Stomach (tissue), 4 donors: ENCODE data around the gene FBRSL1.

ENCODE experiments used
- CTCF ChIP-seq, 7 experiments: fragments of 450-650 bp in 4 of 7; fragments of 200-600 bp in 3 of 7; sonication (generic) in 3 of 7; IDR thresholded peaks; one replicate each; pipeline ENCODE4 v1.5.1; 2016 to 2019; ENCODE audit warnings: antibody characterized with exemption in 7 of 7, control low read depth in 2 of 7, mild to moderate bottlenecking in 1 of 7
- EP300 ChIP-seq: sonication (generic); formaldehyde crosslinking; IDR thresholded peaks from one replicate; pipeline ENCODE4 v1.6.1; 2017; ENCODE audit warnings: antibody characterized with exemption
- POLR2A ChIP-seq, 4 donors: fragments of 450-650 bp; IDR thresholded peaks; one replicate each; pipeline ENCODE4 v1.6.1; 2016; ENCODE audit warnings: antibody characterized with exemption in 4 of 4, control low read depth in 2 of 4, mild to moderate bottlenecking in 1 of 4, moderate library complexity in 1 of 4
- POLR2AphosphoS5 ChIP-seq, 3 donors: sonication (generic); formaldehyde crosslinking; IDR thresholded peaks; one replicate each; pipeline ENCODE4 v1.6.1; 2016; ENCODE audit warnings: antibody characterized with exemption in 3 of 3

GRCh38 chr12:132550830-132551640, 61.1 kb downstream of the FBRSL1 start:
- TF ChIP-seq CTCF (IDR thresholded peaks at IDR 0.05), result no peak
- no peak for TF ChIP-seq POLR2AphosphoS5 (IDR thresholded peaks at IDR 0.05)
- TF ChIP-seq POLR2A (IDR thresholded peaks at IDR 0.05), result no peak
- no peak for TF ChIP-seq EP300
